ENCODE results near the gene PSAT1.

Gene PSAT1

DNA sequence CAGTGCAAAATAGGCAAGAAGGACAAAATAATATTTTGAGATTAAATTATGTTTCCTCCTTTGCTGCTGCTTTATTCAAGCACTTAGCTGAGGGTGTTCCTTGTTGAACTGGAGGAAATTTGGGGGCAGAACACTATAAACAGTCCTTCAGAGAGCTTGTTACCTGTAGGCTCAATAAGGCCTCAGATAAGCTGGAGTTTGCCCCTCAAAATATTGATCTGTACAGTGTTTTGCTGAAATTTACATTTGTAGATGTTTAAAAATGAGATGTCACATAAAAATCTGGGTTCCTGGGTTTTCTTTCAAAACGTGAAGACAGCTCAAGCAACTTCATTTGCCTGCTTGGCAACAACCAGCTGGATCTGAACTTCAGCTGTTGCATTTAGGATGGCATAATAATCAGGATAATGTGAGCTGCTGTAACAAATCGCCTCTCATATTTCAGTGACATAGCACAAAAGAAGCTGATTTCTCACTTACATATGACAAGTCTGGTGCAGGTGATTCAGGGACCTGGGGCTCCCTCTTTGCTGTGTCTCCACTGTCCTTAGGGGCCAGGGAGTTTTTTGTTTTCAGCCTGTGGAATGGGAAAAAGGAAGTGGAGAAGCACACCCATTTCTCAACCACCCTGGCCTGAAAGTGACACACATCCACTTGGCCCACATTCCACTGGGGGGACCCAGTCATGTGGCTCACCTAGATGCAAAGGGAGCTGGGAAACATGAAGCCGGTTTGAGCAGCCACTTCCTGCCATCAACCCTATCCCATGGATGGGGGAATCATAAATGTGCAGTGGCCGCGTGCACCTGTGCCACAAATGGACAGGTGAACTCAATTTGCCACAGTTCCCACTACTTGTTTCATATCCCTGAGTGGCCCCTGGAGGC is 2.4 kb upstream of the PSAT1 start:
- DNase-seq, result no peak

- DNase-seq, result no peak
Measured at GRCh38 chr9:78295177-78295575, 1.7 kb upstream of the PSAT1 start.

DNA sequence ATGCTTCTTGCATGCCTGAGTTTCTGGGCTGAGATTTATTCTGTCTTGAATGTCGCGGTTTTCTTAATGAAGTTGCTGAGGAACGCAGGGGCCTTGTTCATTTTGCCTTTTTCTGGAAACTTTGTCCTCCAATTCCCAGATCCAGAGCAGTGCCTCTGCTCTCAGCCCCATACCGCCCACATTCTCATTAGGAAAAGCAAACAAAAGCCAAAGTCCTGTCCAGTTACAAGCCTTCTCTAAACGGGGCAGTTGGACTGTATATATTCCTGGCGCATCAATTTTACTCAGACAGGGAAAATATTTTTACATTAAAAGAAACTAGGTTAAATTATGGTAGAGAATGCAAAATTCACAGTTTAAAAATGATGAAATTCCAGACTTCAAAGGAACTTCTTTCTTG is 1.2 kb upstream of the PSAT1 start:
- DNase-seq, result no peak

DNA sequence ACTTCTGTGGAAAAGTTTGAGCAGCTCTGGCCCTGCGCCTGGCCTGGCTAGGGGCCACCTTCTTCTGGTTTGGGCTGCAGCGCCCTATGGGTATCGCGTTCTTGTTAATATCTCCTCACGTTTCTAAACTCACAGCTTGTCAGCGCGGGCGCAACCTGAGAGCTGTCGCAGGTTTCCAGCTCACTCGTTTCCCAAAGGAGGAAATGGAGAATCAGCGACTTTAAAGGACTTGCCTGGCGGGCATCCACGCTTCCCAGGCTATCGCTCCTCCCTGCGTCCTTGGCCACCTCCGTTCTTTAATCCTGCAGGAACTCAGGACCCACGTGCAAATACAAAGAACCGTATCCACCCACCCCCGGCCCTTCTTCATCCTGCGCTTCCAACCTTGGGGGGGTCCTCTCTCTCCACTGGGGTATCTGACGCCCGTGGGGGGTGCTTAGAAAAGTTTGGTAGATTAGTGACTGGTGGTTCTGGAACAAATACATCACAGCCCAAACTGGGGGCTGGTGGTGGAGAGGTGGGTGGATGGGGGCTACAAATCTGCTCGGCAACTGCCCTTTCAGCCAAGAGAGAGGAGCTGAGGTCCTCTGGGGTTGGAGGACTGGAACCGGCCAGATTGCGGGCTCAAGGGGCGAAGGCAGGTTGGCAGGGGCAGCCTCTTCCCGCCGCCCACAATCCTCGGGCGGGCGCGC is 578 bp upstream of the PSAT1 start:
- DNase-seq, result peak; percentile 22

GRCh38 chr9:78297672-78297961 is 692 bp downstream of the PSAT1 start:
- no peak for DNase-seq

DNA sequence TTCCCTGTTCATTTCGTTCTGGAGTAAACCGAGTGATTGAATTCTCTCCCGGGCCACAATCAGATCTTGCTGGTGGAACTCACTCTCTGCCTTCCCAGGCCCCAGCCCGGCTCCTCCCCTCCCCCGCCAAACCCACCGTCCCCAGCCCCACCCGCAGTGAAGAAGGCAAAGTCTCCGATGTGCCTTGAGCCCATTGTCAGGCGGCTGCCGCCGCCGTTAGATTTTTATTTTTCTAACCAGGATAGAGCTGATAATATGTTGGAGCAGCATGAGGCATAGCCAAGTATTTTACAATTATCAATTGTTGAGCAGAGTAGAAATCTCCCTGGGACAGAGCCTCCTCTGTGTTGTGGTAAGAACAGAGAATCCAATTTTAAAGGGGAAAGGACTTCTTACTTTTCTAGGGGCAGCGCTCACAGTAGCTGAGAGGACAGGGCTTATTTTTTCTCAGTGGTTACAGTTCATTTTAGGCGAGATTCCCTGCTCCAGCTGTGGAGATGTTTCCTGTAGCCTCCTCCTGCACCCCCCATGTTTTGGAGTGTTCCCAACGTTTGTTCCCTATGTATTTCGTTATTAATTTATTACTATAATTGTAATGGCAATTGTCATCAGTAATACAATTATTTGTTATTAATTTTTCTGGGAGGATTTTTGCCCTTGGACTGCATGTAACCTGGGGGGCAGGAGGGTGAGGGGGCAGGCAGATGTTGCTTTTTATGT is 1.3 kb downstream of the PSAT1 start:
- DNase-seq, result no peak

DNA sequence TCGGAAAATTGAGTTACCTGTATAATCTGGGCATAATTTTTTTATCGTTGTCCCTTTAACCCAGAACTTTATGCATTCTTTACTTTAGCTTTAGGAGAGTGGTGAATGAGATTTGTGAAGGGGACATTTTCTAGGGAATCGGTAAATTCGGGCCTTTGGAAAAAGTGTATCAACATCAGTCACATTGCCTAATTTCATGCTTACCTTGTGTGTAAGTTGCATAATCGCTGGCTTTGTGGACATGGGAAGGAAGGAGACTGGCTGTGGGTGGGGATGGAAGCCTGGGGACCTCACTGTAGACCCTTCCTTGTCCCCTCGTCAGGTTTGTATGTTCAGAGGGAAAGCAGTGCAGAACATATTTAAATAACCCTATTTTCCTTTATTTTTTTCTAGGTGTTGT is 3.3 kb downstream of the PSAT1 start:
- no peak for DNase-seq

- no peak for DNase-seq
Measured at GRCh38 chr9:78301466-78301865, 4.5 kb downstream of the PSAT1 start.

- no peak for DNase-seq
Measured at GRCh38 chr9:78303377-78304062, 6.6 kb downstream of the PSAT1 start.

DNA sequence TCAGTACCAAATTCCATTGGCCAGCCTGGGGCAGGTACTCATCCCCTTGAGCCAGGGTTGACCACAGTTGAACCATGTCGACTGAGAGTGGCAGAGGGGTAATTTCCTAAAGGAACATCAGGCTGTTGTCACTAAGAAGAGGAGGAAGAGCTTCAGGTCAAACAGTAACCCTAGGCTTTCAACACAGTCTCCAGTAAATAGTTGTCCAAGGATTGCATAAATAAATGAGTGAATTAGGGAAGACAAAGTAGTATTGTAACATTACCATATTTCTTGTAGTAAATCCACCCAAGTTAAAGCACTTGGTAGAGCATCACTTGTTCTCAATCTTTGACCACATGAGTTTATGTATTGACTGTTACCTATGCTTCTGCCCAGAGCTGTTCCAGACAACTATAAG is 7.4 kb downstream of the PSAT1 start:
- DNase-seq, result no peak

DNA sequence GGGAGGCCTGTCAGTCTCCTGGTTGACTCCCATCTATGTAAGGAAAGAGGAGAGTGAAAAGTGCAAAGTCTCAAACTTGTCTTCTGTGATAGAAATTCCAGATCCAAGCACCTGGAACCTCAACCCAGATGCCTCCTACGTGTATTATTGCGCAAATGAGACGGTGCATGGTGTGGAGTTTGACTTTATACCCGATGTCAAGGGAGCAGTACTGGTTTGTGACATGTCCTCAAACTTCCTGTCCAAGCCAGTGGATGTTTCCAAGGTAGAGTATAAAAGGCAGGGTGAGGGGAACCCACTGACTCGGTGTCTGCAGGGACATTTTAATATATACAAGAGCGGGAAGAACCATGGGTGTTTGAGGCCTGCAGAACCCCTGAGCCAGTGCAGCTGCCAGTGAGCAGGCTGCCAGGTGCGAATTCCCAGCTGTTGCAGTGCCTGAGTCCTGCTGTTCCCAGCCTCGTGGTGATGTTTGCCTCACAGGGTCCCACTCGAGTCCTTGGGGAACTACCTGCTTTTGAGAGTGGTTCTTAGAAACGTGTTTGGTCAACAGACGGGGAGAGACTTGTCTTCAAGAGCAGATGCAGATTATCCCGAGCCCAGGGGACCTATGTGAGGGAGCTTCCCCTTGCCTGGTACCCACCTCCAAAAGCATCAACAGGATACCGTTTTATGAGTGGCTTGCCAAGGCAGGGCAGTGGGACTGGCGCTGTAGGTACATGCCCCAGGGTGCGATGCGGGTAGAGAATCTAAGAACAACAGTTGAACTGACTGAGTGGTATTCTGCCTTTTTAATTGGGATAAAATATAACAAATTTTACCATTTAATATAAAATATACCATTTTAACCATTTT is 9.5 kb downstream of the PSAT1 start:
- no peak for DNase-seq

GRCh38 chr9:78307360-78307759 is 10.4 kb downstream of the PSAT1 start:
- DNase-seq, result no peak

- DNase-seq, result no peak
Measured at GRCh38 chr9:78309066-78309465, 12.1 kb downstream of the PSAT1 start.

GRCh38 chr9:78311075-78311474 is 14.2 kb downstream of the PSAT1 start:
- no peak for DNase-seq

DNA sequence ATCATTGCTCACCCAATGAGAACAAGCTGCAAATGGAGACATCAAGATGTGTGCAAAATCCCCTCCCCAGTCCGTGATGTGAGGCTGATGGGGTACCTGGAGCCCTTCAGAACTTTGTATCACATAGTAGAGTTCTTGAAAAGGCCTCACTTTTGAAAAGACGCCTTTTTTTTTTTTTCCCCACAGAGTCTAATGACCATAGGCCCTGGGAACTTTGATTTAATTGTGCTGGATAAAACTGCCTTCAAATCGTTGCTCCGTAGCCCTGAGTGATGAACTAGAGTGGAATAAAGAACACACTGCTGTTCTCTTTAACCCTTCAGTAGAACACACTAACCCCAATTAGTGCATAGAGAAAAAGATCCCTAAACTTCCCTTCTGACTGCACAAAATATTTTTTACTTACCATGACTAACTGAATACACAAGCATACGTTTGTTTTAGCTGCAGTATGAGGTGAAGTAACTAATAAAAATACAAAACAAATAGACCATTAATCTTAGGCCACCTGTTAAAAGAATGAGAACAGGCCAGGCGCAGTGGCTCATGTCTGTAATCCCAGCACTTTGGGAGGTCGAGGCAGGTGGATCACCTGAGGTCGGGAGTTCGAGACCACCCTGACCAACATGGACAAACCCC is 15.1 kb downstream of the PSAT1 start:
- no peak for DNase-seq

- DNase-seq, result no peak
Measured at GRCh38 chr9:78314550-78314949, 17.6 kb downstream of the PSAT1 start.

DNA sequence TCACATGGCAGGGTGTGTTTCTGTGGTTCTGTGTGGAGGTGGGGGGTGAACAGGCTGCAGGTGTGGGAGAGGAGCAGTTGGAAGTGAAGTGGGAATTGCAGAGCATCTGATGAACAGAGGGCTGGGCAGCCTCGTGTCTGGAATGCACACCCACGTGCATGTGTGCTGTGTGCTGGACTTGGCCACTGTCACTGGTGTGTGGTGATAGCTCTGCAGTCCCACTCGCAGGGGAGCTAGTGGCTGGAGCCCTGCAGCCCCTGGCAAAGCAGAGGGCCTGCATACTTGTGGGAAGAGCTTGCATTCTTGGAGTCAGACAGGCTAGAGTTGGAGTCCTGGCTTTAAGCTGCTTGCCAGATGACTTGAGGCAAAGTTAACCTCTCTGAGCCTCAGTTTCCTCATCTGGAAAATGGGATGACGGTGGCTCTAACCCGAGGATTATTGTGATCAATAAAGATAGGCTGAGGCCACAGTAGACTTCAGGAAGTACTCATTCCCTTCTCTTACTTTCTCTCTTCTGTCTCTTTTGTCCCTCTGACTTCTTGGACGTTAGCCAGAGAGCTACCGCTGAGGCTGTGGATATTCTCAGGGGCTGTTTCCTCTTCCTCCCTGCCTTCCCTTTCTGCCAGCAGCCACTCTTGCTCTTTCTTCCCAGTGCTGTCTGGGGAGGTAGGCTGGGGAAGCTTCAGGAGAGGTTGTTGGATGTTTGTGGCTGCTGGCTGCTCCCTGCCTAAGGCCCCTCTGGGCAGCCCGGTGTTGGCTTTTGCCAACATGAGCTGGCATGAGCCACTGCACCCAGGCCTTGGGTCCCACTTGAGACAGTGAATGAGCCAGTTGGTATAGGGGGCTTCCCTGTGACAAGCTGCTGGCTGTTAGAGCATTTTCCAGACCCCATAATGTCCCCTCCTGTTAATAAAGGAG is 18.3 kb downstream of the PSAT1 start:
- no peak for DNase-seq

DNA sequence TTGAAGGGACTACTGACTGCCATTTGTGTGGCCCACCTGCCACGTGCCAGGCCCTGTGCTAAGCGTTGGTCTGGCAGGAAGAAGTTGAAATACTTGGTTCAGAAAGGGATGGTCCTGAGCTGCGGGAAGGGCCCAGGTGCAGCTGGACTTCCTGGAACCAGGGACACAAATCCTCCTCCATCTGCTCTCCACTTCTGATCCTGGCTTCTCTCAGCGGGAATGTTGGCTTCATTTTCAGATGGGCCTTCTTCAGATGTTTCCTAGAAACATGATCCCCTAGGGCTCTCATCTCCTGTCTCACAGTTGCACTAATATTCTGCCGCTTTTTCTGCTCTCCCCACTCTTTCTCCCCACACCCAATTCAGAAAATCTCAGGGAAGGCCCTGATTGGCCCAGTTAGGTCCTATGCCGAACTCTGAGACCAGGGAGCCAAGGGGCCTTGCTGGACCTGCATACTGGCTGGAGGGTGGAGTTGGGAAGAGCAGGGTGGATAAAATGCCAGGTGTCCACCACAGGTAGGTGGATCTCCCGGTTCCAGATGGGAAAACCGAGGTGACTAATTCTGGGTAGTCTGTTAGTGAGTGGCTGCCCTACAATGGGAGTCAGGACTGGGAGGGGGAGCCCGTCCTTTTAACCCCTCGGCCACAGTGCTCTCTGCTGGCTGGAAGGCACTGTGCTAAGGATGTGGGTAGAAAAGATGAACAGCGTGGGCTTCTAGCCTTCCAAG is 19.4 kb downstream of the PSAT1 start:
- no peak for DNase-seq

DNA sequence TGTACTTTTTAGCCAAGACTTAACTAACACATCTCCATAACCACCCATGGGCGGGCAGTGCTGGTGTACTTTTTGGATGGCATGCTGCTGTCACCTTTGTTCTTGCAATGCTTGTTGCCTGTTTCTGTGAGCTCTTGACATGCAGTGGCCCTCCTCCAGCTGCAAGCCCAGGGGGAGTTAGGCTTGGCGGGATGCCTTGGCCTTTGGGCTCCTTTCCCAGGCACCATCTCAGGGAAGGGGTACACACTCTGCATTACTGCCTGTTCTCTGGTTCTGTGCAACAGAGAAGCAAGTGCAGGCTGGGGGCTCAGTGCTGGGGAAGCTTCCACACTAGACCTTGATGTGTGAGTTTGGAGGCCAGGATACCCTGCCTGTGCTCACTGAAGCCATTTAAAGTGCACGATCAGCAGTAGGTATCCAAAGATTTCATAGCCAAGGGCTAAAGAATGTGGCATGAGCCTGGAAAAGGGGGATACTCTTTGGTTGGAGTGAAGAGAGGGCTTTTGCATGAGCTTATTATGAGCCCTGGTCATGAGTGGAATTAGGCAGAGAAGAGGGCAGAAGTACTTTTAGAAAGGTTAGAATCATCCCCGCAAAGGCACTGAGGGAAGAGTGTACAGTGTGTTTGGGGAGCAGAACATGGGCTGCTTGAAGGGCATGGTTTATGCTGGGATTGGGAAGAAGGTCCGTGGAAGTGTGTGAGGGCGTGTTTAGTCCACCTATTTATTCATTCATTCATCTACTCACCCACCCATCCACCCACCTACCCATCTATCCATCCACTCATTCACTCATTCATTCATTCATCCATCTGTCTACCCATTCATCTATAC is 22.5 kb downstream of the PSAT1 start:
- DNase-seq, result no peak

Measured in amniotic stem cell (primary cell).